PC-3 (cell line): ENCODE results near the gene CD300LB. TPM values are rescaled to one million over a fixed set of nuclear protein-coding genes. Genes with fewer than 3 reads are reported as not detected.

Source experiments
- ATAC-seq: fragments of 200-7000 bp; cut with Tn5 transposase; 2 replicates; pipeline ENCODE4 v1.9.1; 2020; ENCODE audit warnings: mild to moderate bottlenecking, moderate library complexity
- BruUV-seq: library from RNA; stranded (reverse); fragments of 400-500 nt; replicated peaks from 2 replicates; lab custom pipeline; 2021; lab: Mats Ljungman, UMichigan
- CTCF ChIA-PET: fragments of 300-600 bp; sonication (Branson Sonifier 250); formaldehyde crosslinking; loops from one replicate; lab custom pipeline; 2022; ENCODE audit warnings: antibody characterized with exemption; lab: Charles Lee
- POLR2A ChIA-PET: fragments of 300-600 bp; sonication (Branson Sonifier 250); formaldehyde crosslinking; loops from one replicate; lab custom pipeline; 2022; ENCODE audit warnings: antibody characterized with exemption; ENCODE audit not compliant: unreplicated experiment; lab: Charles Lee
- DNase-seq: peaks from one replicate; pipeline ENCODE4 v3.0.0-alpha.2; 2015
- H2AFZ ChIP-seq: fragments of 300-600 bp; sonication (generic); 2 replicates; pipeline ENCODE4 v1.6.0; 2016; ENCODE audit warnings: antibody characterized with exemption, low read length
- H3F3A ChIP-seq: fragments of 300-600 bp; sonication (generic); one replicate; pipeline ENCODE4 v1.6.0; 2017; ENCODE audit warnings: antibody characterized with exemption, low read length, control low read depth, mild to moderate bottlenecking; ENCODE audit not compliant: unreplicated experiment
- H3K27ac ChIP-seq: fragments of 300-600 bp; sonication (generic); 2 replicates; pipeline ENCODE4 v1.5.1; 2016; ENCODE audit warnings: mild to moderate bottlenecking, low read length
- H3K27me3 ChIP-seq: fragments of 300-600 bp; sonication (generic); 2 replicates; pipeline ENCODE4 v1.6.1; 2016; ENCODE audit warnings: low read length, mixed read lengths
- H3K36me3 ChIP-seq: fragments of 300-600 bp; sonication (generic); 2 replicates; pipeline ENCODE4 v1.6.1; 2016; ENCODE audit warnings: low read depth, mixed run types, low read length, mixed read lengths
- H3K4me1 ChIP-seq: fragments of 300-600 bp; sonication (generic); 2 replicates; pipeline ENCODE4 v1.5.1; 2016; ENCODE audit warnings: low read length; ENCODE audit not compliant: insufficient read depth
- H3K4me2 ChIP-seq: fragments of 300-600 bp; sonication (generic); 2 replicates; pipeline ENCODE4 v1.6.0; 2016; ENCODE audit warnings: low read length
- H3K4me3 ChIP-seq: fragments of 300-600 bp; sonication (generic); 2 replicates; pipeline ENCODE4 v1.5.1; 2016; ENCODE audit warnings: mild to moderate bottlenecking, low read length, mixed read lengths
- H3K79me2 ChIP-seq: fragments of 300-600 bp; sonication (generic); 2 replicates; pipeline ENCODE4 v1.6.1; 2017; ENCODE audit warnings: low read length, mixed read lengths
- H3K9ac ChIP-seq: fragments of 300-600 bp; sonication (generic); 2 replicates; pipeline ENCODE4 v1.6.0; 2016; ENCODE audit warnings: mild to moderate bottlenecking, low read length
- H3K9me2 ChIP-seq: fragments of 300-600 bp; sonication (generic); replicated peaks from 2 replicates; pipeline ENCODE4 v1.6.1; 2016; ENCODE audit warnings: mixed run types, low read length, mixed read lengths
- H3K9me3 ChIP-seq: fragments of 300-600 bp; sonication (generic); 2 replicates; pipeline ENCODE4 v1.6.1; 2016; ENCODE audit warnings: low read length, mixed read lengths
- H4K20me1 ChIP-seq: fragments of 300-600 bp; sonication (generic); 2 replicates; pipeline ENCODE4 v1.6.1; 2016; ENCODE audit warnings: low read length, mixed read lengths
- EZH2 ChIP-seq: fragments of 300-600 bp; sonication (generic); IDR thresholded peaks from one replicate; pipeline ENCODE4 v1.6.1; 2017; ENCODE audit warnings: antibody characterized with exemption, mild to moderate bottlenecking, low read length; ENCODE audit not compliant: unreplicated experiment
- EZH2phosphoT487 ChIP-seq: fragments of 300-600 bp; sonication (generic); IDR thresholded peaks from 2 replicates; pipeline ENCODE4 v1.6.1; 2018; ENCODE audit warnings: mild to moderate bottlenecking, antibody characterized with exemption, low read length, borderline replicate concordance
- intact Hi-C: fragments of 100-400 bp; cut with micrococcal nuclease; formaldehyde crosslinking; loops from 2 replicates; pipeline ENCODE4 v1.9.0; 2023
- total RNA-seq: library from RNA; depleted of rRNA; stranded (reverse); fragments of >200 nt; gene quantifications from 2 replicates; pipeline ENCODE4 v1.2.3, GENCODE V29; 2014; rRNA removed
- TF ChIP-seq, protein P1 (sequence below): fragments of 300-600 bp; sonication (generic); conservative IDR thresholded peaks from 2 replicates; pipeline ENCODE4 v1.5.1; 2017; ENCODE audit warnings: antibody characterized with exemption, low read depth, mild to moderate bottlenecking, low read length

The CD300LB gene
- total RNA-seq, 1 experiment from 2014 or later, result not detected

DNA sequence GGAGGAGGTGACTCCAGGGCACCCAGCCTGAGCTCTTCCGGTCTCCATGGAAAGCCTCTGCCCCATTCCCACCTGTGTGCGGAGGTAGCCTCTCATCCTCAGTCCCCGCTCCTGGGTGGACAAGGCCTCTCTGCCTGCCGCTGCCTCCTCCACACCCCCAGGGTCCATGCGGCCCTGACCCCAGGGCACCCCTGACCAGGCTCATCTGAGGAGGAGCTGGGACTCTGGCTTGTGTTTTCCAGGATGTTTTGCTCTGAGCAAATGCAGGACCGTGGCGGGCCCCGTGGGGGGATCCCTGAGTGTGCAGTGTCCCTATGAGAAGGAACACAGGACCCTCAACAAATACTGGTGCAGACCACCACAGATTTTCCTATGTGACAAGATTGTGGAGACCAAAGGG is 58.0 kb downstream of the CD300LB start:
- Histone ChIP-seq H3K79me2 (no peaks in the 10 kb centered on the region), H3K9me2 (no peaks in the 10 kb centered on the region), H2AFZ (no peak overlapping the region), H3K9me3 (no peaks in the 10 kb centered on the region), H3F3A (no peaks in the 10 kb centered on the region), H4K20me1 (no peaks in the 10 kb centered on the region), H3K27me3 (peaks cover 36% of the 10 kb centered on the region), H3K9ac (no peak overlapping the region), H3K4me2 (no peak overlapping the region), H3K36me3 (no peaks in the 10 kb centered on the region), H3K4me1 (no peaks in the 10 kb centered on the region), H3K27ac (no peak overlapping the region), H3K4me3 (no peak overlapping the region)
- POLR2A ChIA-PET, result no interaction called here
- CTCF ChIA-PET, result no interaction called here
- TF ChIP-seq EZH2 (no peak), EZH2phosphoT487 (no peak)
- TF ChIP-seq, protein P1, sequence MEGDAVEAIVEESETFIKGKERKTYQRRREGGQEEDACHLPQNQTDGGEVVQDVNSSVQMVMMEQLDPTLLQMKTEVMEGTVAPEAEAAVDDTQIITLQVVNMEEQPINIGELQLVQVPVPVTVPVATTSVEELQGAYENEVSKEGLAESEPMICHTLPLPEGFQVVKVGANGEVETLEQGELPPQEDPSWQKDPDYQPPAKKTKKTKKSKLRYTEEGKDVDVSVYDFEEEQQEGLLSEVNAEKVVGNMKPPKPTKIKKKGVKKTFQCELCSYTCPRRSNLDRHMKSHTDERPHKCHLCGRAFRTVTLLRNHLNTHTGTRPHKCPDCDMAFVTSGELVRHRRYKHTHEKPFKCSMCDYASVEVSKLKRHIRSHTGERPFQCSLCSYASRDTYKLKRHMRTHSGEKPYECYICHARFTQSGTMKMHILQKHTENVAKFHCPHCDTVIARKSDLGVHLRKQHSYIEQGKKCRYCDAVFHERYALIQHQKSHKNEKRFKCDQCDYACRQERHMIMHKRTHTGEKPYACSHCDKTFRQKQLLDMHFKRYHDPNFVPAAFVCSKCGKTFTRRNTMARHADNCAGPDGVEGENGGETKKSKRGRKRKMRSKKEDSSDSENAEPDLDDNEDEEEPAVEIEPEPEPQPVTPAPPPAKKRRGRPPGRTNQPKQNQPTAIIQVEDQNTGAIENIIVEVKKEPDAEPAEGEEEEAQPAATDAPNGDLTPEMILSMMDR, result no peak
- intact Hi-C loops, result no loop called here
- ATAC-seq (no peak), DNase-seq (no peak)
- BruUV-seq, result no TSS peak

DNA sequence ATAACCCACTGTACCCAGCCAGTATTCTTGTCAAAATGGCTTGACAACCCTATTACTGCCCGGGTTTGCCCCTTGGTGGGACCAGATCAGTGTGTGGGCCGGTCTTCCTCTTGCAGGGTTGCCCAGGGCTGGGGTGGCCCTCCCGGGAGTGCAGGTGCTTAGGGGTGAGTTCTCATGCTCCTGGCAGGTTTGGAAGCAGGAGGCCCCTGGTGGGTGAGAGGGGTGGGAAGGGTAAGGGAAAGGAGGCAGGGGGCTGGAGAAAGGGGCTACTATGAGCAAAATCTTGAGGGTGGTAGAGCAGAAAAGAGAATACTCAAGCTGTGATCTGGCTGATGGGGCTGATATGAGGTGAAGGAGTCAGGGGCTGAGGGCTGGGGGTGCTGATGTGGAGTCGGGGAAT is 58.4 kb downstream of the CD300LB start:
- TF ChIP-seq, protein P1, result no peak
- TF ChIP-seq EZH2phosphoT487 (no peak), EZH2 (no peak)
- ChIA-PET CTCF (interaction anchor here (0.6 kb wide), 1 partner anchor 105 kb away, joined by 5 read pairs; no protein-coding TSS in a partner anchor), POLR2A (no interaction called here)
- Histone ChIP-seq H3K9me2 (no peaks in the 10 kb centered on the region), H3K4me2 (no peak overlapping the region), H3K27me3 (peaks cover 32% of the 10 kb centered on the region), H4K20me1 (no peaks in the 10 kb centered on the region), H3K4me1 (no peaks in the 10 kb centered on the region), H3K9ac (no peak overlapping the region), H2AFZ (no peak overlapping the region), H3K4me3 (no peak overlapping the region), H3K9me3 (no peaks in the 10 kb centered on the region), H3K36me3 (no peaks in the 10 kb centered on the region), H3K79me2 (no peaks in the 10 kb centered on the region), H3F3A (no peaks in the 10 kb centered on the region), H3K27ac (no peak overlapping the region)
- DNase-seq, result no peak
- BruUV-seq, result no TSS peak
- no peak for ATAC-seq
- intact Hi-C loops, result no loop called here

DNA sequence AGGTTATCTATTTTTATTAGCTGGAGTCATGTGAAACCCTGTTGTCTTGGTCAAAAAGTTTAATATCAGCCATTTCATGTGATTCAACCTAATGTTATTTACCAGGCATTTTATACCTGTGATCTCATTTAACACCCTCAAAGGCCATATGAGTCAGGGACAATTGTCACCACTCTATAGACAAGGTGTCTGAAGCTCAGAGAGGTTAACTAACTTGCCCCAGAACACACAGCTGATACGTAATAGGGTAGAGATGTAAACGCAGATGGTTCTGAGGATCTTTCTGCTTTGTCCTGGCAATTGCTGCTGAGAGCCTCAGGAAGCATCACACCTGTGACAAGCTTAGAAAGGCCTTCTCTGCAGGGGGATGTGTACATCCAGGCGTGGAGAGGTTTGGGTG is 59.9 kb downstream of the CD300LB start:
- Histone ChIP-seq H4K20me1 (no peaks in the 10 kb centered on the region), H3K79me2 (no peaks in the 10 kb centered on the region), H3K4me3 (no peak overlapping the region), H3K9me3 (no peaks in the 10 kb centered on the region), H3K9ac (no peak overlapping the region), H3F3A (no peaks in the 10 kb centered on the region), H3K4me2 (no peak overlapping the region), H3K27ac (no peak overlapping the region), H2AFZ (no peak overlapping the region), H3K36me3 (no peaks in the 10 kb centered on the region), H3K4me1 (no peaks in the 10 kb centered on the region), H3K9me2 (no peaks in the 10 kb centered on the region), H3K27me3 (peaks cover 30% of the 10 kb centered on the region)
- TF ChIP-seq, protein P1, result no peak
- TF ChIP-seq EZH2, result no peak
- ChIA-PET POLR2A (no interaction called here), CTCF (no interaction called here)
- intact Hi-C loops, result no loop called here
- no peak; the same call in 1 of the 2 replicates for ATAC-seq
- DNase-seq, result no peak
- BruUV-seq, result no TSS peak

Other genes with a start within 250 kb of the CD300LB start
- gene KIF19, start 205.2 kb downstream of the CD300LB start, total RNA-seq, result not detected in 2 replicates
- gene BTBD17, start 169.6 kb downstream of the CD300LB start, total RNA-seq, result not detected in 2 replicates
- not detected in 2 replicates for gene GPR142, start 164.0 kb downstream of the CD300LB start, total RNA-seq
- 209 and 210 TPM in 2 replicates for gene GPRC5C, start 99.4 kb downstream of the CD300LB start, total RNA-seq
- not detected in 2 replicates for gene CD300A, start 64.8 kb downstream of the CD300LB start, total RNA-seq
- not detected in 2 replicates for gene CD300C, start 14.6 kb upstream of the CD300LB start, total RNA-seq
- not detected in 2 replicates for gene CD300H, start 36.0 kb upstream of the CD300LB start, total RNA-seq
- not detected in 2 replicates for gene CD300LD, start 60.8 kb upstream of the CD300LB start, total RNA-seq
- not detected in 2 replicates for gene CD300E, start 92.3 kb upstream of the CD300LB start, total RNA-seq
- gene CD300LF, start 181.4 kb upstream of the CD300LB start, total RNA-seq, result not detected in 2 replicates
- gene RAB37, start 205.8 kb upstream of the CD300LB start, total RNA-seq, result 0.17 and 0.66 TPM in 2 replicates
- gene NHERF1, start 217.2 kb upstream of the CD300LB start, total RNA-seq, result 75.0 and 116 TPM in 2 replicates
- gene NAT9, start 244.9 kb upstream of the CD300LB start, total RNA-seq, result 47.2 and 55.4 TPM in 2 replicates